ENCODE measurements around the gene GPT2.

The GPT2 gene

DNA sequence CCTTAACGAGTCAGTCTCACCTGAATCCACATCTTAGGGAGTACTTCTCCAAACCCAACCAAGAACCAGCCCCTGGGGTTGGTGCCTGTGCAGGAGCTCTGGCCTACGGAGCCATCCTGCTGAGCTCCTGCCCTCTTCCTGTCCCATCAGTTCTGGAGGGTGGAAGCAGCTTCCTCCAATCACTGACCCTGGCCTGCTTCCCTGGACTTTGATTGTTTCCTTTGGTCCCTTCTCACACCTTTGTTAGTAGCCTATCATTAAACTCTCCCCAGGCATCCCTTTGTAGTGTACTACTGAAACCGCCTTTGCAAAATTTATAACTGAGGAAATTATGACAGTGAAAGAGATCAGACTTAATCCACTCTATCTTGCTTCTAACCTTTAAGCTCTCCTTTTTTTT is 32.0 kb upstream of the GPT2 start:
- H3K9me3 ChIP-seq (ENCODE audit: severe bottlenecking) = no peaks in the 10 kb centered on the region
- H3K4me3 ChIP-seq (ENCODE audit: low read depth, low read length) = no peak overlapping the region
- DNase-seq = no peak
- no peaks in the 10 kb centered on the region for H3K27me3 ChIP-seq (ENCODE audit: insufficient read depth, low read depth, severe bottlenecking)
- H3K27ac ChIP-seq = no peak overlapping the region
- TF ChIP-seq, protein P1, sequence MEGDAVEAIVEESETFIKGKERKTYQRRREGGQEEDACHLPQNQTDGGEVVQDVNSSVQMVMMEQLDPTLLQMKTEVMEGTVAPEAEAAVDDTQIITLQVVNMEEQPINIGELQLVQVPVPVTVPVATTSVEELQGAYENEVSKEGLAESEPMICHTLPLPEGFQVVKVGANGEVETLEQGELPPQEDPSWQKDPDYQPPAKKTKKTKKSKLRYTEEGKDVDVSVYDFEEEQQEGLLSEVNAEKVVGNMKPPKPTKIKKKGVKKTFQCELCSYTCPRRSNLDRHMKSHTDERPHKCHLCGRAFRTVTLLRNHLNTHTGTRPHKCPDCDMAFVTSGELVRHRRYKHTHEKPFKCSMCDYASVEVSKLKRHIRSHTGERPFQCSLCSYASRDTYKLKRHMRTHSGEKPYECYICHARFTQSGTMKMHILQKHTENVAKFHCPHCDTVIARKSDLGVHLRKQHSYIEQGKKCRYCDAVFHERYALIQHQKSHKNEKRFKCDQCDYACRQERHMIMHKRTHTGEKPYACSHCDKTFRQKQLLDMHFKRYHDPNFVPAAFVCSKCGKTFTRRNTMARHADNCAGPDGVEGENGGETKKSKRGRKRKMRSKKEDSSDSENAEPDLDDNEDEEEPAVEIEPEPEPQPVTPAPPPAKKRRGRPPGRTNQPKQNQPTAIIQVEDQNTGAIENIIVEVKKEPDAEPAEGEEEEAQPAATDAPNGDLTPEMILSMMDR (IDR thresholded peaks at IDR 0.05; ENCODE audit: low read depth, low read length) = no peak
- no peaks in the 10 kb centered on the region for H3K36me3 ChIP-seq

DNA sequence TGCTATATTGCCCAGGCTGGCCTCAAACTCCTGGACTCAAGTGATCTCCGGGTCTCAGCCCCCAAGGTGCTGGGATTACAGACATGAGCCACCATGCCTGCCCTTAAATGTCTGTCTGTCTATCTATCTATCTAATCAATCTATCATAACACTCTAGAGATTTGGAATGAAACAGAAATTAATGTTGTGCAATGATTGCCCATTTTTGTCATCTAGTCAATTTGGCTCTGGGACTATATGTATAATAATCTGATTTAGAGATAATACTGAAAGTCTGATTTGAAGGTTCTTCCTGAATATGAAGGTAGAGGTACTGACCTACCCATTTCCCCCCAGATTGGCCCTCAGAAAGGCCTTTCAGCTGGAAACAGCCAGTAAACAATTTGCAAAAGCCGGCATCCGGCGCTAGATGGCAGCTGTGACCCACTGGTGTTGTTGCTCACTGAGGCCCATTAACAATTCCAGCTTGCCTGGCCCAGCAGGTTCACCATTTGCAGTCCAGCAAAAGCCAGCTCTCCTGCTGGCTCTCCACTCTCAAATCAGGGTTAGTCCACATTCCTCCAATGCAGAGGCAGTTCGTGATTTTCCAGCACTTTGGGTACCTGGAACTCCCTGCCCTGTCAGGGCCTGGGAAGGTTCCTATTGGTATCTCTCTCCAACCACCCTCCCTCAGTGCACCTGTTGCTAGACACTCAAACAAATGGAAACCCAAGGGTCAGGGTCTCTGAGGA is 30.3 kb upstream of the GPT2 start:
- Histone ChIP-seq H3K9me3 (ENCODE audit: severe bottlenecking) (no peaks in the 10 kb centered on the region), H3K36me3 (no peaks in the 10 kb centered on the region), H3K27ac (no peak overlapping the region), H3K27me3 (ENCODE audit: insufficient read depth, low read depth, severe bottlenecking) (no peaks in the 10 kb centered on the region), H3K4me3 (ENCODE audit: low read depth, low read length) (no peak overlapping the region)
- TF ChIP-seq, protein P1 (IDR thresholded peaks at IDR 0.05; ENCODE audit: low read depth, low read length) = peak; percentile 87
- DNase-seq = peak; percentile 76

DNA sequence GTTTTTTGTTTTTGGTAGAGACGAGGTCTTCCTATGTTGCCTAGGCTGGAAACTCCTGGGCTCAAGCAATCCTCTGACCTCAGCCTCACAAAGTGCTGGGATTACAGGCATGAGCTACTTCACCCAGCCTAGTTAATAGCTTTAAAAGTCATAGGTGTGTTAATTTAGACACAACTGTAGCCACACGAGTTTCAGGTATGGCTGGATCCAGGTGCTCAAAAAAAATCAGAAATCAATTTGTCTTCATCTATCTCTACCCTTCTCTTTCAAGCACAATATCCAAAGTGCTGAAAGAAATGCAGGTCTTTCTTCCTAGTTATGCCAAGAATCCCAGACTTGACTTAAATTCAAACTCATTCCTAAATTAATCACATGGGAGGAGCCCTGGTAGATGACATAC is 29.3 kb upstream of the GPT2 start:
- Histone ChIP-seq H3K4me3 (ENCODE audit: low read depth, low read length) (no peak overlapping the region), H3K27me3 (ENCODE audit: insufficient read depth, low read depth, severe bottlenecking) (no peaks in the 10 kb centered on the region), H3K36me3 (no peaks in the 10 kb centered on the region), H3K9me3 (ENCODE audit: severe bottlenecking) (no peaks in the 10 kb centered on the region), H3K27ac (no peak overlapping the region)
- TF ChIP-seq, protein P1 (IDR thresholded peaks at IDR 0.05; ENCODE audit: low read depth, low read length) = no peak
- no peak for DNase-seq

- Histone ChIP-seq H3K27me3 (ENCODE audit: insufficient read depth, low read depth, severe bottlenecking) (no peaks in the 10 kb centered on the region), H3K4me3 (ENCODE audit: low read depth, low read length) (no peak overlapping the region), H3K27ac (no peak overlapping the region), H3K9me3 (ENCODE audit: severe bottlenecking) (no peaks in the 10 kb centered on the region), H3K36me3 (no peaks in the 10 kb centered on the region)
- TF ChIP-seq, protein P1 (IDR thresholded peaks at IDR 0.05; ENCODE audit: low read depth, low read length) = no peak
- no peak for DNase-seq
Observed at GRCh38 chr16:46855389-46855788, 28.8 kb upstream of the GPT2 start.

- TF ChIP-seq, protein P1 (IDR thresholded peaks at IDR 0.05; ENCODE audit: low read depth, low read length) = peak; percentile 54; the same call in 1 of the 2 replicates
- H3K27ac ChIP-seq = no peak overlapping the region
- DNase-seq = peak; percentile 38
- no peak overlapping the region for H3K4me3 ChIP-seq (ENCODE audit: low read depth, low read length)
- no peaks in the 10 kb centered on the region for H3K27me3 ChIP-seq (ENCODE audit: insufficient read depth, low read depth, severe bottlenecking)
- no peaks in the 10 kb centered on the region for H3K9me3 ChIP-seq (ENCODE audit: severe bottlenecking)
- no peaks in the 10 kb centered on the region for H3K36me3 ChIP-seq
Observed at GRCh38 chr16:46857368-46857945, 26.7 kb upstream of the GPT2 start.
